ENCODE data around the gene RTBDN. TPM values are rescaled to one million over a fixed set of nuclear protein-coding genes. Genes with fewer than 3 reads are reported as not detected.

The RTBDN gene
- total RNA-seq, 1 experiment from 2014 or later, result 5.6 TPM

- Histone ChIP-seq H3K56ac (ENCODE audit: insufficient read length, low read depth, low read length) (no peak overlapping the region), H3K23ac (ENCODE audit: insufficient read length, low read depth, low read length) (no peak overlapping the region), H4K91ac (ENCODE audit: insufficient read length, low read depth, low read length) (no peak overlapping the region), H3K9ac (ENCODE audit: extremely low read depth, insufficient read length, low read length) (peak overlapping the region; percentile 19), H4K5ac (ENCODE audit: insufficient read length, low read depth, low read length) (no peak overlapping the region), H2BK20ac (ENCODE audit: low read depth, low read length, poor library complexity, severe bottlenecking) (no peak overlapping the region), H3K4me1 (ENCODE audit: insufficient read depth, low read length) (no peaks in the 10 kb centered on the region; the same call in 1 of the 2 replicates), H2BK12ac (ENCODE audit: insufficient read length, low read depth, low read length) (no peak overlapping the region), H3K79me2 (ENCODE audit: insufficient read depth, low read length) (no peaks in the 10 kb centered on the region), H2BK15ac (ENCODE audit: low read depth, low read length) (no peak overlapping the region), H2AFZ (ENCODE audit: low read length) (no peak overlapping the region), H2BK5ac (ENCODE audit: insufficient read length, low read length) (no peak overlapping the region), H3T11ph (ENCODE audit: low read length) (no peak overlapping the region), H3K23me2 (ENCODE audit: insufficient read length, low read depth, low read length, poor library complexity, severe bottlenecking) (peaks cover 35% of the 10 kb centered on the region), H4K8ac (replicated peaks; ENCODE audit: insufficient read length, low read depth, low read length) (no peak overlapping the region), H3K27ac (ENCODE audit: insufficient read length, low read depth, low read length) (no peak overlapping the region), H2BK120ac (ENCODE audit: low read depth, low read length, poor library complexity, severe bottlenecking) (no peak overlapping the region), H2AK5ac (ENCODE audit: insufficient read length, low read length) (no peak overlapping the region), H3K79me1 (ENCODE audit: insufficient read depth, low read depth, low read length, poor library complexity, severe bottlenecking) (no peaks in the 10 kb centered on the region), H4K20me1 (ENCODE audit: control insufficient read depth, insufficient read depth, insufficient read length) (no peaks in the 10 kb centered on the region), H3K18ac (ENCODE audit: insufficient read length, low read depth, low read length) (peak overlapping the region; percentile 95), H3K27me3 (ENCODE audit: insufficient read depth, low read length) (no peaks in the 10 kb centered on the region; the same call in 1 of the 2 replicates), H3K4me2 (ENCODE audit: insufficient read depth, insufficient read length, low read length) (peak overlapping the region; percentile 35), H3K9me3 (ENCODE audit: control insufficient read depth, low read depth, low read length) (no peaks in the 10 kb centered on the region), H3K14ac (ENCODE audit: insufficient read depth, low read length) (peak overlapping the region; percentile 81; the same call in 1 of the 2 replicates), H3K4ac (ENCODE audit: low read depth, low read length) (no peak overlapping the region; the same call in 1 of the 2 replicates)
- no peak for TF ChIP-seq CTCF (conservative IDR thresholded peaks at IDR 0.05)
- Mint-ChIP-seq H3K27ac (peak overlapping the region in 1 of 3 experiments; percentile 46; a peak in 4 of 7 replicates), H3K4me1 (peaks cover 27% of the 10 kb centered on the region in 2 experiments), H3K9me3 (no peaks in the 10 kb centered on the region), H3K36me3 (ENCODE audit: insufficient read depth in 1 of 3, low read depth in 3 of 3) (peaks cover 6 to 26% (median 20%) of the 10 kb centered on the region in 3 experiments; a peak in 6 of 7 replicates), H3K4me3 (peak overlapping the region; percentile 54 to 78), H3K27me3 (ENCODE audit: low read depth) (peaks cover 8% of the 10 kb centered on the region)
- no peak for DNase-seq
- WGBS (ENCODE audit: extremely low coverage, insufficient read length, low lambda C conversion rate), result no CpG with 5 or more reads among the region's 7 CpGs
These were observed 40.0 kb downstream of the RTBDN start for GRCh38 chr19:12794196-12794941.

Data from H9 (cell line).